KMS-11 (cell line): ENCODE results near the gene OTOF.

Source experiments
- H2AFZ ChIP-seq: fragments of 200-600 bp; sonication (generic); 2 replicates; pipeline ENCODE4 v1.6.1; 2016; ENCODE audit warnings: antibody characterized with exemption, mixed run types, low read depth
- H3K27ac ChIP-seq: fragments of 200-600 bp; sonication (generic); 2 replicates; pipeline ENCODE4 v1.6.1; 2016; ENCODE audit warnings: mild to moderate bottlenecking, mixed run types
- H3K27me3 ChIP-seq: fragments of 200-600 bp; sonication (generic); 2 replicates; pipeline ENCODE4 v1.6.1; 2017; ENCODE audit warnings: mild to moderate bottlenecking, low read depth, mixed run types, moderate library complexity; ENCODE audit not compliant: insufficient read depth
- H3K36me3 ChIP-seq: fragments of 200-600 bp; sonication (generic); 2 replicates; pipeline ENCODE4 v1.6.1; 2017; ENCODE audit warnings: mild to moderate bottlenecking, mixed run types; ENCODE audit not compliant: insufficient read depth
- H3K4me1 ChIP-seq: fragments of 200-600 bp; sonication (generic); 2 replicates; pipeline ENCODE4 v1.6.1; 2016; ENCODE audit warnings: mild to moderate bottlenecking, low read depth, mixed run types; ENCODE audit not compliant: poor library complexity, severe bottlenecking
- H3K4me2 ChIP-seq: fragments of 200-600 bp; sonication (generic); 2 replicates; pipeline ENCODE4 v1.7.0; 2016; ENCODE audit warnings: mild to moderate bottlenecking, mixed run types
- H3K4me3 ChIP-seq: fragments of 200-600 bp; sonication (generic); IDR thresholded peaks from 2 replicates; pipeline ENCODE4 v1.6.1; 2017; ENCODE audit warnings: low read depth, low read length, mixed read lengths; ENCODE audit not compliant: insufficient read depth
- H3K79me2 ChIP-seq: fragments of 200-600 bp; sonication (generic); 2 replicates; pipeline ENCODE4 v1.6.1; 2016; ENCODE audit warnings: low read depth, mixed run types; ENCODE audit not compliant: insufficient read depth
- H3K9ac ChIP-seq: fragments of 200-600 bp; sonication (generic); 2 replicates; pipeline ENCODE4 v1.6.1; 2016; ENCODE audit warnings: mild to moderate bottlenecking, mixed run types
- H4K20me1 ChIP-seq: fragments of 200-600 bp; sonication (generic); 2 replicates; pipeline ENCODE4 v1.6.1; 2016; ENCODE audit warnings: mild to moderate bottlenecking, mixed run types; ENCODE audit not compliant: insufficient read depth
- CTCF ChIP-seq: fragments of 200-600 bp; sonication (generic); conservative IDR thresholded peaks from 2 replicates; pipeline ENCODE4 v1.6.1; 2017; ENCODE audit warnings: low read depth, mild to moderate bottlenecking, antibody characterized with exemption, low read length, moderate library complexity, mixed read lengths

Gene OTOF

DNA sequence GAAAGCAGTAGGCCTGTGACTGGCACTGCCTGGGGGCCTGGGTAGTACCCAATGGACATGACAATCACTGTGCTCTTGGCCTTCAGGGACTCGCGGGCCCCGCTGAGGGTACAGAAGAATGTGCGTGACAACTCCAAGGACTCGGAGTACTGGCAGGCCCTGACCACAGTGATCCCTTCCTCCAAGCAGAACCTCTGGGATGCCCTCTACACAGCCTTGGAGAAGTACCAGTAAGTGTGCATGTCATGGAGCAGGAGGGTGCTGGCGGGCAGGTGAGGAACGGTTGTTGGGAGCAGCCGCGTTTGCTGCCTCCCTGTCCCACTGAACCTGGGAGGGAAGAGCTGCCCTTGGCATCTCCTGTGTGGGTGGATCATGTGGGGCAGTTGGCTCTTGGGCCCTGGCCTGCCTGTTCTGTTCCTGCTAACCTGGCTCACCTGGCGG, 23.3 kb downstream of the OTOF start:
- no peak overlapping the region for H3K9ac ChIP-seq
- no peak overlapping the region for H2AFZ ChIP-seq
- no peaks in the 10 kb centered on the region for H3K36me3 ChIP-seq
- H3K27ac ChIP-seq: no peak overlapping the region
- no peak overlapping the region for H3K4me3 ChIP-seq
- no peak overlapping the region for H3K4me2 ChIP-seq
- no peaks in the 10 kb centered on the region for H4K20me1 ChIP-seq
- no peak for TF ChIP-seq CTCF
- no peaks in the 10 kb centered on the region for H3K27me3 ChIP-seq
- no peaks in the 10 kb centered on the region for H3K4me1 ChIP-seq
- no peaks in the 10 kb centered on the region for H3K79me2 ChIP-seq

DNA sequence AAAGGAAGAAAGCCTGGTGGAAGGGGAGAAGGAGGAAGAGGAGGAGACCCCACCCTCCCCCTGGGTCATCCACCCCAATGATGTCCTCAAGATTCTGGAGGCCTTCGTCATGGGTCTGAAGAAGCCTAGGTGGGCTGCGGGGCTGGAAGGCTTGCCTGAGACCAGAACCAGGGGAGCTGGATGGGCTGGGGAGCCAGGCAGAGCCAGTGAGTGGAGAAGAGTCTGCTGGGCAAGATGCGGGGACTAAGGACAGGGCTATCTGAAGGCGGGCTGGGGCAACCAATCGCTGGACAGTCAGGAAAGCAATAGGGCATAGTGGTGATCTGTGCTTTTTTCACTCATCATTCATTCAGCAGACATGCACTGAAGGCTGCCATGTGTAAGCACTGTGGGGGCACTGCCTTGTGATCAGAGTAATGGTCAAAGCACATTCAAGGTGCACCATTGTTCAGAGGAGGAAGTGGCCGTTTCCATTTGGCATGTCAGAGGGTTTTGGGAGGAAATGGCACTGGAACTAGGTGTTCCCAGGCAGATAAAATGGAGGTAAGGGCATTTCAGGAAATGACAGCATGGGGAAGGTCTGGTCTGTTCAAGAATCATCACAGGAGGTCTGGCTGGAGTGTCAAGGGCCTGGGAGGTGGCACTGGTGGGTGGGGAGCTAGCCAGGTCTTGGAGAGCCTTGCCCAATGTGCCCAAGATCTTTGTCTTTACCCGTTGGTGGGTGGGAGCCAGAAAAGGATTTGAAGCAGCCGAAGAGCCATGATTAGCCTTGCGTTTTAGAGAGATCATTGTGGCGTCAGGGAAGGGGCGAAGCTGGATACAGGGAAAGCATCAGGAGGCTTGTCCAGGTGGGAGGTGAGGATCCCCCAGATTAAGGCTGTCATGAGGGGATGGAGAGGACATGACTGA, 24.2 kb downstream of the OTOF start:
- Histone ChIP-seq H3K27ac (no peak overlapping the region), H3K4me1 (no peaks in the 10 kb centered on the region), H4K20me1 (no peaks in the 10 kb centered on the region), H3K79me2 (no peaks in the 10 kb centered on the region), H3K4me3 (no peak overlapping the region), H3K4me2 (no peak overlapping the region), H3K27me3 (no peaks in the 10 kb centered on the region), H2AFZ (no peak overlapping the region), H3K9ac (no peak overlapping the region), H3K36me3 (no peaks in the 10 kb centered on the region)
- no peak for TF ChIP-seq CTCF

DNA sequence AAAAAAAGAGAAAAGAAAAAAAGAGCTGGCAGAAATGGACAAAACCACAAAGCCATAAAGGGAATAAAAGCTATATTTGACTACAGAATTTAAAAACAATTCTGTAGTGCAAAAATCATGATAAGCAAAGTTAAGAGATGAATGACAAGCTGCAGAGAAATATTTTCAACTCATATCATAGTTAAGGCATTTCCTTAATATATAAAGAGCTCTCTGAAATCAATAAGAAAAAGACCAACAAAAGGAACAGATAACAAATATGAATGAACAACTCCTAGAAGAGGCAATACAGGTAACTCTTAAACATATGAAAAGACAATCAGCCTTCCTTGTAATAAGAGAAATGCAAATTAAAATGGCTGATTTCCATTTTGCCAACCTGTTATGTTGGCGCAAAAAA, 26.2 kb downstream of the OTOF start:
- H3K27me3 ChIP-seq: no peaks in the 10 kb centered on the region
- no peaks in the 10 kb centered on the region for H3K4me1 ChIP-seq
- H3K4me2 ChIP-seq: no peak overlapping the region
- no peak overlapping the region for H2AFZ ChIP-seq
- no peak overlapping the region for H3K4me3 ChIP-seq
- H3K36me3 ChIP-seq: no peaks in the 10 kb centered on the region
- no peaks in the 10 kb centered on the region for H4K20me1 ChIP-seq
- no peak overlapping the region for H3K27ac ChIP-seq
- no peak for TF ChIP-seq CTCF
- no peak overlapping the region for H3K9ac ChIP-seq
- H3K79me2 ChIP-seq: no peaks in the 10 kb centered on the region

DNA sequence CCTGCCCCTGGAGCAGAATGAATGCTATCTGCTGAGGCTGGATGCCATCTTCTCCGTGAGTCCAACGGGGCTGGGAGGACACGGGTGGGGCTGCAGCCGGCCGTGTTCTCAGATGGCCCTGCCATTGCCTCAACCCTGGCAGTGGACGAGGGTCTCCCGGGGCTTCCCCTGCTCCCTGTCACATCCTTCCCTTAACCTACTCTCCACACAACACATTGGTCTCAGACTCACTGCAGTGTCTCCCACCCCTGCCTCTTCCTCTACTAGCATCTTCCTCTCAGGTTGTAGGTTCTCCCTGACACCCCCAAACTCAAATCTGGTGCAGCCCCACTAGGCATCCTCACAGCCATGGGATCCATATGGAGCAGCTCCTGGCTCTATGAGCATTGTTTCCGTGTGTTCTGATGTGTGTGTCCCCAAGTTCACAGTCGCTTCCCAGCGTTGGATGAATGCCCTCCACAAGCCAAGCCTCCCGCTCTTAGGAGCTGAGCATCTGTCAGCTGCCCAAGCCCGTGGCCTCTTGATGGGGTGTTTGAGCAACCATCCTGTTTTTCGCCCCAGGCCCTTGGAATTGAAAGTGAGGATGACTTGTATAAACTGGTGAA, 27.8 kb downstream of the OTOF start:
- Histone ChIP-seq H3K27me3 (no peaks in the 10 kb centered on the region), H3K4me1 (no peaks in the 10 kb centered on the region), H3K27ac (no peak overlapping the region), H2AFZ (no peak overlapping the region), H3K4me3 (no peak overlapping the region), H4K20me1 (no peaks in the 10 kb centered on the region), H3K4me2 (no peak overlapping the region), H3K79me2 (no peaks in the 10 kb centered on the region), H3K36me3 (no peaks in the 10 kb centered on the region), H3K9ac (no peak overlapping the region)
- no peak for TF ChIP-seq CTCF
